OCI-LY7 (cell line): ENCODE data around the gene ASB15.

Source experiments
- EZH2phosphoT487 ChIP-seq: fragments of 200-600 bp; sonication (generic); IDR thresholded peaks from 2 replicates; pipeline ENCODE4 v1.6.1; 2018; ENCODE audit warnings: low read depth, borderline replicate concordance, mild to moderate bottlenecking, mixed run types, antibody characterized with exemption, low read length, moderate library complexity, mixed read lengths
- TF ChIP-seq, protein P1 (sequence below): fragments of 200-600 bp; sonication (generic); conservative IDR thresholded peaks from 2 replicates; pipeline ENCODE4 v1.5.1; 2014; ENCODE audit warnings: mild to moderate bottlenecking, antibody characterized with exemption, low read length, moderate library complexity, mixed read lengths

DNA sequence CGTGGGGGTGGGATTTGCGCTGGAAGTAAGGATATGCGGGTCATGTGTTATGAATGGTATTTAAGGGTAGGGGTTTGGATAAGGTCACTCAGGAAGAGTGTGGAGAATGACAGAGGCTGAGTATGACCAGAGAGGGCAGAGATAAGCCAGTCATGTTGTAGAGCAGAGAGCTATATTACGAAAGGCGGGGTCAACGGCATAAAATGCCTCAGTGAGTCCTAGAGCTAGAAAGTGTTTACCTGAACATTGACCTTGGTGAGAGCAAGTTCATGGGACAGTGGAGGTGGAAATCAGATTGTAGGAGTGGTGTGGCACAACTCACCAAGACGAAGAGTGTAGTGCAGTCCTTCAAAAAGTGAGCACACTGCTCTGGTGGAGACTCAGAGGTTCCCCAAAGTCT is 67.9 kb downstream of the ASB15 start:
- no peak for TF ChIP-seq EZH2phosphoT487
- TF ChIP-seq, protein P1, sequence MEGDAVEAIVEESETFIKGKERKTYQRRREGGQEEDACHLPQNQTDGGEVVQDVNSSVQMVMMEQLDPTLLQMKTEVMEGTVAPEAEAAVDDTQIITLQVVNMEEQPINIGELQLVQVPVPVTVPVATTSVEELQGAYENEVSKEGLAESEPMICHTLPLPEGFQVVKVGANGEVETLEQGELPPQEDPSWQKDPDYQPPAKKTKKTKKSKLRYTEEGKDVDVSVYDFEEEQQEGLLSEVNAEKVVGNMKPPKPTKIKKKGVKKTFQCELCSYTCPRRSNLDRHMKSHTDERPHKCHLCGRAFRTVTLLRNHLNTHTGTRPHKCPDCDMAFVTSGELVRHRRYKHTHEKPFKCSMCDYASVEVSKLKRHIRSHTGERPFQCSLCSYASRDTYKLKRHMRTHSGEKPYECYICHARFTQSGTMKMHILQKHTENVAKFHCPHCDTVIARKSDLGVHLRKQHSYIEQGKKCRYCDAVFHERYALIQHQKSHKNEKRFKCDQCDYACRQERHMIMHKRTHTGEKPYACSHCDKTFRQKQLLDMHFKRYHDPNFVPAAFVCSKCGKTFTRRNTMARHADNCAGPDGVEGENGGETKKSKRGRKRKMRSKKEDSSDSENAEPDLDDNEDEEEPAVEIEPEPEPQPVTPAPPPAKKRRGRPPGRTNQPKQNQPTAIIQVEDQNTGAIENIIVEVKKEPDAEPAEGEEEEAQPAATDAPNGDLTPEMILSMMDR, result no peak
